ENCODE results near the gene SPOCK1.

DNA sequence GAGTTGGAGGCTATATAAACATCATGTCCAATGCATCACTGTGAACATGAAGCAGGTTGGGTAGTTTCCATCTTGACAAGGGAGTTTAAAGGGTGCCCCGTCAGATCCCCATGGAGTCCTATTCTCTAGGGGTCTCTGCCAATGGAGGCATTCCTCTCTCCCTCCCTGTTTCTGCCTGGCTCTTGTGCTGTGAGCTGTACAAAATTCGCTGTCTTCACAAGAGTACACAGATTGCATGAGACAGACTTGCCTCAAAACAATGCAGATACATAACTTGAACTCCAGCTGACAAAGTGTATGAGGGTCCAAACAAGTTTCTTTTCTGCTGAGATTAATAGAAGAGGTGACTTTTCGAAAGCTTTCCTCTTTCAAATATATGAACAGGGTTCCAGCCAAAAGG is 165.2 kb downstream of the SPOCK1 start:
- TF ChIP-seq POLR2AphosphoS5 (IDR thresholded peaks at IDR 0.05; ENCODE audit: borderline replicate concordance, low read depth, low read length) (no peak), EZH2 (IDR thresholded peaks at IDR 0.05) (no peak)

All from SK-N-MC (cell line).